ENCODE measurements around the gene ATP2B2.

GRCh38 chr3:10277115-10277625 lies 228.2 kb downstream of the ATP2B2 start:
- no peak for TF ChIP-seq CTCF (IDR thresholded peaks at IDR 0.05)
- TF ChIP-seq EZH2phosphoT487 (IDR thresholded peaks at IDR 0.05) = no peak
